Measurements from ENCODE around the gene SMIM24. TPM values are rescaled to one million over a fixed set of nuclear protein-coding genes. Genes with fewer than 3 reads are reported as not detected.

Gene SMIM24
- total and polyA plus RNA-seq, 10 of the 15 experiments (the other 5 are each of a cell fraction or from before 2014, with no cell fraction given), result 0.14 to 0.44 (median 0.23) TPM; not detected in 4

DNA sequence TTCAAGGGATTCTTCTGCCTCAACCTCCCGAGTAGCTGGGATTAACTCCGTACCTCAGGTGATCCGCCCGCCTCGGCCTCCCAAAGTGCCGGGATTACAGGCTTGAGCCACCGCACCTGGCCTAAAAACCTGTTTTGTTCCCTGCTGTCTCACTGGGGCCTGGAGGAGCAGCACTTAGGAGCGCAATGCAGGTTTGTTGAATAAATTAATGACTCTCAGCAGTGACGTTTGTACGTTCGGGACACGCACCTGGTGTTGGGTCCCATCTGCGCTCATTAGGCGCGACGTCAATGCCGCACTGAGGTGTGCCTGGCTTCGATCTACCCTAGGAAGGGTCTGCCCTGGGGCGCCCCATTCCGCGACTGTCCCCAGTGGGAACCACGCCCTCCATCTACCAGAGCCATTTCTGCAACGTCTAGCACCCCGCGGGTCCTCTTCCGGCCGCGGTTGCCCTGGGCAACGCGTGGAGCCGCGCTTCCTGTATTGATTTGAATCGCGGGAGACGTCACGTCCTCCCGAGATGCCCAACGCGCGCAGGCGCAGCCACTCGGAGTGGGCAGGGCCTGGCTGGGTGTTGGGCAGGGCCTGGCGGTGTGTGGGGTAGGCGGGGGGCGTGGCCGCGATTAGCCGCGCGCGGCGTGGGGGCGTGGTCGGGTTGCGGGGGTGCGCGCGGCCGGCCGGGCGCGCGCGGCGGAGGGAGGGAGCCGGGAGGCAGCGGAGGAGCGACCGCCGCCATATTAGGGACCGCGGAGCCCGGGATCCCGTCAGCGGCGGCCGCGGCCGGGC is 25.5 kb upstream of the SMIM24 start, which contains the start of gene FZR1 (continued):
- peak in 1 of 2 experiments; percentile 18; a peak in 1 of 4 replicates for TF ChIP-seq EP300 (IDR thresholded peaks at IDR 0.05; ENCODE audit: borderline replicate concordance in 1 of 2, control insufficient read depth in 1 of 2, low read depth in 2 of 2, low read length in 2 of 2)
- no peak for TF ChIP-seq ZNF217 (IDR thresholded peaks at IDR 0.05)
- peak; percentile 97 for TF ChIP-seq CREB1 (IDR thresholded peaks at IDR 0.05; ENCODE audit: low read depth)
- TF ChIP-seq, protein P1, sequence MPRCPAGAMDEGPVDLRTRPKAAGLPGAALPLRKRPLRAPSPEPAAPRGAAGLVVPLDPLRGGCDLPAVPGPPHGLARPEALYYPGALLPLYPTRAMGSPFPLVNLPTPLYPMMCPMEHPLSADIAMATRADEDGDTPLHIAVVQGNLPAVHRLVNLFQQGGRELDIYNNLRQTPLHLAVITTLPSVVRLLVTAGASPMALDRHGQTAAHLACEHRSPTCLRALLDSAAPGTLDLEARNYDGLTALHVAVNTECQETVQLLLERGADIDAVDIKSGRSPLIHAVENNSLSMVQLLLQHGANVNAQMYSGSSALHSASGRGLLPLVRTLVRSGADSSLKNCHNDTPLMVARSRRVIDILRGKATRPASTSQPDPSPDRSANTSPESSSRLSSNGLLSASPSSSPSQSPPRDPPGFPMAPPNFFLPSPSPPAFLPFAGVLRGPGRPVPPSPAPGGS (IDR thresholded peaks at IDR 0.05; ENCODE audit: borderline replicate concordance, insufficient read depth, low read depth, low read length, poor library complexity, severe bottlenecking), result no peak
- TF ChIP-seq GABPA (IDR thresholded peaks at IDR 0.05; ENCODE audit: low read depth), result peak; percentile 83
- TF ChIP-seq SMARCA5 (IDR thresholded peaks at IDR 0.05), result 0 out of 2 replicates have a peak, but pooled peaks have one; percentile 54
- no peak for TF ChIP-seq ESRRA (IDR thresholded peaks at IDR 0.05; ENCODE audit: low read length)
- TF ChIP-seq, protein P2, sequence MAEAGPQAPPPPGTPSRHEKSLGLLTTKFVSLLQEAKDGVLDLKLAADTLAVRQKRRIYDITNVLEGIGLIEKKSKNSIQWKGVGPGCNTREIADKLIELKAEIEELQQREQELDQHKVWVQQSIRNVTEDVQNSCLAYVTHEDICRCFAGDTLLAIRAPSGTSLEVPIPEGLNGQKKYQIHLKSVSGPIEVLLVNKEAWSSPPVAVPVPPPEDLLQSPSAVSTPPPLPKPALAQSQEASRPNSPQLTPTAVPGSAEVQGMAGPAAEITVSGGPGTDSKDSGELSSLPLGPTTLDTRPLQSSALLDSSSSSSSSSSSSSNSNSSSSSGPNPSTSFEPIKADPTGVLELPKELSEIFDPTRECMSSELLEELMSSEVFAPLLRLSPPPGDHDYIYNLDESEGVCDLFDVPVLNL (IDR thresholded peaks at IDR 0.05; ENCODE audit: low read depth, low read length), result peak; percentile 87
- TF ChIP-seq ETV6 (conservative IDR thresholded peaks at IDR 0.05 in 1 of 2, IDR thresholded peaks at IDR 0.05 in 1 of 2; ENCODE audit: borderline replicate concordance in 1 of 2, low read depth in 1 of 2), result no peak
- 0 out of 2 replicates have a peak, but pooled peaks have one; percentile 12 for TF ChIP-seq SMAD5 (IDR thresholded peaks at IDR 0.05; ENCODE audit: low read depth)
- TF ChIP-seq YY1 (IDR thresholded peaks at IDR 0.05; ENCODE audit: low read depth, low read length), result peak; percentile 93
- TF ChIP-seq, protein P3, sequence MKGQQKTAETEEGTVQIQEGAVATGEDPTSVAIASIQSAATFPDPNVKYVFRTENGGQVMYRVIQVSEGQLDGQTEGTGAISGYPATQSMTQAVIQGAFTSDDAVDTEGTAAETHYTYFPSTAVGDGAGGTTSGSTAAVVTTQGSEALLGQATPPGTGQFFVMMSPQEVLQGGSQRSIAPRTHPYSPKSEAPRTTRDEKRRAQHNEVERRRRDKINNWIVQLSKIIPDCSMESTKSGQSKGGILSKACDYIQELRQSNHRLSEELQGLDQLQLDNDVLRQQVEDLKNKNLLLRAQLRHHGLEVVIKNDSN (IDR thresholded peaks at IDR 0.05; ENCODE audit: borderline replicate concordance, extremely low read length, insufficient read depth, low read depth, low read length), result no peak
- 0 out of 2 replicates have a peak, but pooled peaks have one; percentile 7 for TF ChIP-seq RUNX3 (IDR thresholded peaks at IDR 0.05; ENCODE audit: low read length)
- TF ChIP-seq, protein P4, sequence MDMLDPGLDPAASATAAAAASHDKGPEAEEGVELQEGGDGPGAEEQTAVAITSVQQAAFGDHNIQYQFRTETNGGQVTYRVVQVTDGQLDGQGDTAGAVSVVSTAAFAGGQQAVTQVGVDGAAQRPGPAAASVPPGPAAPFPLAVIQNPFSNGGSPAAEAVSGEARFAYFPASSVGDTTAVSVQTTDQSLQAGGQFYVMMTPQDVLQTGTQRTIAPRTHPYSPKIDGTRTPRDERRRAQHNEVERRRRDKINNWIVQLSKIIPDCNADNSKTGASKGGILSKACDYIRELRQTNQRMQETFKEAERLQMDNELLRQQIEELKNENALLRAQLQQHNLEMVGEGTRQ (IDR thresholded peaks at IDR 0.05; ENCODE audit: borderline replicate concordance, low read depth, low read length), result no peak
- TF ChIP-seq CREM (IDR thresholded peaks at IDR 0.05; ENCODE audit: low read depth), result peak; percentile 94
- TF ChIP-seq ZZZ3 (IDR thresholded peaks at IDR 0.05; ENCODE audit: control insufficient read depth, insufficient read length, low read depth), result no peak
- peak; percentile 94 for TF ChIP-seq SIN3A (IDR thresholded peaks at IDR 0.05; ENCODE audit: low read depth, low read length)
- no peak for TF ChIP-seq CBX5 (IDR thresholded peaks at IDR 0.05; ENCODE audit: low read depth)
- TF ChIP-seq MEF2B (IDR thresholded peaks at IDR 0.05; ENCODE audit: partially characterized antibody, poor library complexity, severe bottlenecking), result peak; percentile 73
- TF ChIP-seq POU2F2 (IDR thresholded peaks at IDR 0.05; ENCODE audit: borderline replicate concordance, low read depth, low read length), result 0 out of 3 replicates have a peak, but pooled peaks have one; percentile 60
- peak; percentile 78 for TF ChIP-seq IRF4 (IDR thresholded peaks at IDR 0.05; ENCODE audit: low read depth, low read length)
- TF ChIP-seq NRF1 (conservative IDR thresholded peaks at IDR 0.05; ENCODE audit: low read depth, low read length), result peak; percentile 97
- TF ChIP-seq SUZ12 (IDR thresholded peaks at IDR 0.05; ENCODE audit: unreplicated experiment), result no peak
- peak; percentile 75 for TF ChIP-seq IKZF1 (conservative IDR thresholded peaks at IDR 0.05)
- peak; percentile 50; the same call in 1 of the 2 replicates for TF ChIP-seq RFX5 (IDR thresholded peaks at IDR 0.05; ENCODE audit: low read depth, low read length)
